Measurements from ENCODE around the gene KCNIP3.

The KCNIP3 gene

DNA sequence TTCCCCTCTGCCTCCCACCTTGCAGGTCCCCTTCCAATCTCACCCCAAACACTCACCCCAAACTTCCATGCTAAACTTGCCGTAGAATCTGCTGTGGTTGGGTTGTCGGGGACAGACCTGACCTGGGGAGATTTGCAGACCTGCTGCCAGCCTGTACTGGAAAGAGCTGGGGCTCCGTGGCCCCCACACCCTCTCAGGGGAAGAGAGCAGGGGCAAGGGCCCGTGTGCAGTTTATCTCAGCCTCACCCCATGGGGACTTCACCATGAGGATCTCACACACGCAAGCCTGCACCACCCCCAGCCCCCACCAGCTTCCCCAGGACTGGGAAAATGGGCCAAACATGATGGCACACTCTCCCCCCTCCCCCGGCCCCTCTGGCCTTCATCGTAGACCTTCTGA, 30.7 kb downstream of the KCNIP3 start:
- TF ChIP-seq, protein P1, sequence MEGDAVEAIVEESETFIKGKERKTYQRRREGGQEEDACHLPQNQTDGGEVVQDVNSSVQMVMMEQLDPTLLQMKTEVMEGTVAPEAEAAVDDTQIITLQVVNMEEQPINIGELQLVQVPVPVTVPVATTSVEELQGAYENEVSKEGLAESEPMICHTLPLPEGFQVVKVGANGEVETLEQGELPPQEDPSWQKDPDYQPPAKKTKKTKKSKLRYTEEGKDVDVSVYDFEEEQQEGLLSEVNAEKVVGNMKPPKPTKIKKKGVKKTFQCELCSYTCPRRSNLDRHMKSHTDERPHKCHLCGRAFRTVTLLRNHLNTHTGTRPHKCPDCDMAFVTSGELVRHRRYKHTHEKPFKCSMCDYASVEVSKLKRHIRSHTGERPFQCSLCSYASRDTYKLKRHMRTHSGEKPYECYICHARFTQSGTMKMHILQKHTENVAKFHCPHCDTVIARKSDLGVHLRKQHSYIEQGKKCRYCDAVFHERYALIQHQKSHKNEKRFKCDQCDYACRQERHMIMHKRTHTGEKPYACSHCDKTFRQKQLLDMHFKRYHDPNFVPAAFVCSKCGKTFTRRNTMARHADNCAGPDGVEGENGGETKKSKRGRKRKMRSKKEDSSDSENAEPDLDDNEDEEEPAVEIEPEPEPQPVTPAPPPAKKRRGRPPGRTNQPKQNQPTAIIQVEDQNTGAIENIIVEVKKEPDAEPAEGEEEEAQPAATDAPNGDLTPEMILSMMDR (IDR thresholded peaks at IDR 0.05; ENCODE audit: low read depth, low read length), result no peak
- DNase-seq (ENCODE audit: low read depth in 2 of 2), result no peak
- no peak overlapping the region for H3K4me3 ChIP-seq (replicated peaks in 1 of 2; ENCODE audit: low read depth in 2 of 2, low read length in 2 of 2)

DNA sequence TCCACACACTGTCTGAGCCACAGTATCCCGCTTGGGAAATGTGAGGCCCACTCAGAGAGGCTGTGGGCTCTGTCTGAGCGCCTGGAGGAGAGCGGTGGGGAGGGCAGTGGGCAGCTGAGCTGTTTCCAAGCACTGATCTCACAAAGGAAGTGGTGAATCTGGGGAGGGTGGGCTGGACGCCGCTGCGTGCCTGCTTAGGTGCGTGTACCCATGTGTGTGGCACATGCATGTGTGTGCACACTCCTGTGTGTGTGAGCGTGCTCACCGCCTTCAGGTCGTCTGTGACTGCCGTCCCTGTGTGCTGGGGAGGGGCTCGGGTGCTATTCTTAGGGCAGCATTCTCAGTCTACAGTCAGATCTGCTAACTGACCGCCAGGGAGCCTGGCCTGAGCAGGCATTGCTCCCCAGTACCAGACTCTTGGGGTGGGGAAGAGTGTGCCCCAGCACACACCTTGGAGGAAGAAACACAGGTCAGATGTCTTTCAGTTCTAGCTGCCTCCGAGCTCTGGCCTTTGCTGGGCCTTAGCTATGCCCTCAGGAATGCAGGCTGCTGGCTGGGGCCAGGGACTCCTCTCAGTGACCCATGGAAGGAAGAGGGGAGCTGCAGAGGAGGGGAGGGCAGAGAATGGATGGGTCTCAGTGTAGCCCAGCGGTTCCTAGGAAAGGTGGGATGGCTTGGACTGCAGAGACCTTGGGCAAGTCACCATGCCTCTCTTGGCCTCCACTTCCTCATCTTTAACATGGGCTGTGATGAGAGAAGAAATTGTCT, 31.4 kb downstream of the KCNIP3 start:
- TF ChIP-seq, protein P1 (IDR thresholded peaks at IDR 0.05; ENCODE audit: low read depth, low read length), result no peak
- no peak overlapping the region for H3K4me3 ChIP-seq (replicated peaks in 1 of 2; ENCODE audit: low read depth in 2 of 2, low read length in 2 of 2)
- peak in 1 of 2 donors; percentile 12 for DNase-seq (ENCODE audit: low read depth in 2 of 2)

DNA sequence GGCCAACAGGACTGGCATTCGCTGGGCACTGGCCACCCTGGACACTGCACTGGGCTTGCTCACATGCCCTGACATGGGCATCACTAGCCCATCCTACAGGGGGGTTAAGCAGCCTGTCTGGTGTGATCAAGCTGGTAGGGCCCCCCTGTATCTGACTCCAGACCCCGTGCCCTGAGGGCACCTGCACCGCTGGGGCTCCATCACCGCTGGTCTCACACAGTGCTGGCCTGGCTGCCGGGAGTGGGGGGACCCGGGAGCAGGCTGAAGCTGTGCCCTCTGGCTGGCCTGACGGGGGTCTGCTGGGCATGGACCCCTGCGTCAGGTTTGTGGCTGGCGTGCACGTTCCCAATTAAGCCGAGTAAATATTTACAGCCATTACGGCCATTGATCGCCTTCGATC, 32.3 kb downstream of the KCNIP3 start:
- no peak overlapping the region for H3K4me3 ChIP-seq (replicated peaks in 1 of 2; ENCODE audit: low read depth in 2 of 2, low read length in 2 of 2)
- TF ChIP-seq, protein P1 (IDR thresholded peaks at IDR 0.05; ENCODE audit: low read depth, low read length), result no peak
- no peak for DNase-seq (ENCODE audit: low read depth in 2 of 2)

DNA sequence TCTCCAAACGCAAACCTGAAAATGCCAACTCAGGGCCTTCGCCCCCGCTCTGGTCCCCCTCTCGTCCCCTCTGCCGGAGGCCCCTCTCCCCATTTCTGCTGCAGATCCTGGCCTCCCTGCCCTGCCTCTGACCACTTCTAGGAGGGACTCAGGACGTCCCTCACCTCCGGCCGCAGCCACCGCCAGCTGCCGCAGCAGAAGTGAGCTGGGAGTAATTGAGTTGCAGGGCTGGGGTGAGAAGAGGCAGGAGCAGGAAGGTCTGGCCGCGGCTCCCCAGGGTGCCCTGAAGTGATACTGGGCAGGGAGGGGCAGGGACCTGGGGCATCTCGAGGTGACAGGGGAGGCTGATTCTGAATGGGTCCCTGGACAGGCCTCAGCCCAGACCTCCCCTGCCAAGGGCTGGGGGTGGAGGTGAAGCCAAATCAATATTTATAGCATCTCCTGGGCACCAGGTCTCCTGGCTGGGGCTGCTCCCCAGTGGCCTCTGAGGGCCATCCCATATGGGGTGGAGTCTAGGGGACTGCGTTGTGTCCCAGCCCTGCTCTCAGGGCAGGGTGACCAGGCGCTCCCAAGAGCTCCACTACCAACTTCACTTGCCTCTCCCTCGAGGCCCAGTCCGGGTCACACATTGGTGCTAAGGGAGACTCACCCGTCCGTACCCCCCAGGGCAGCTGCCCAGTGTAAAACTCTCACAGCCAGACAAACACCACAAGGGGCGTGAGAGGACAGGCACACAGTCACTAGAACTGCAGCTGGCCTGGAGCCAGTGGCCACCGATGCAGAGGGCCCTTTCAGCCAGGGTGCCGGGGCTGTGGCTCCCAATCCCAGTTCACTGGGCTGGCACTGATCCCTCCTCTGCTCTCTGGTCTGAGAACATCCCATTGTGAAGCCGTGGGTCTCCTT, 33.0 kb downstream of the KCNIP3 start:
- no peak for DNase-seq (ENCODE audit: low read depth in 2 of 2)
- TF ChIP-seq, protein P1 (IDR thresholded peaks at IDR 0.05; ENCODE audit: low read depth, low read length), result no peak
- no peak overlapping the region for H3K4me3 ChIP-seq (replicated peaks in 1 of 2; ENCODE audit: low read depth in 2 of 2, low read length in 2 of 2)

DNA sequence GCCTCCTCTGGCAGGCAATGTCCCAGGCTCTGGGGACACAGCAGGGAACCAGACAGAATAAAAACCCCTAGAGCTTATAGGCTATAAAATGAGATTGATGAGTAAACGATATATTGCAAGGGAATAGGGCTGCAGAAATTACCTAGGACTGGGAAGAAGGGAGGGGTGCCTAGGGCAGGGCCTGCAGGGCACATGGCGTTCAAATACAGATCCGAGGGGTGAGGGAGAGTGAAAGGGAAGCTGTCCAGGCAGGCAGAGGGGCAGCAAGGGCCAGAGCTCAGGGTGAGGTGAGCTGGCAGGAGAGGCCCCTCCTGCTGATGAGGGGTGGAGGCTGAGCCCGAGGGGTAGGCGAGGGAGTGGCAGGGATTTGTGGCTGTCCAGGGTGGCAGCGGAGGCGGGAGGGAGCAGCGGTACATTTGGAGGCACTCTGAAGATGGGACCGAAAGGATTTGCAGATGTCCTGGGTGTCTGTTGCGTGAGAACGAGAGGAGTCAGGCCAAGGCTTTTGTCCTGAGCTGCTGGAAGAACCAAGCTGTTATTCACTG, 33.7 kb downstream of the KCNIP3 start:
- TF ChIP-seq, protein P1 (IDR thresholded peaks at IDR 0.05; ENCODE audit: low read depth, low read length), result no peak
- DNase-seq (ENCODE audit: low read depth in 2 of 2), result no peak

DNA sequence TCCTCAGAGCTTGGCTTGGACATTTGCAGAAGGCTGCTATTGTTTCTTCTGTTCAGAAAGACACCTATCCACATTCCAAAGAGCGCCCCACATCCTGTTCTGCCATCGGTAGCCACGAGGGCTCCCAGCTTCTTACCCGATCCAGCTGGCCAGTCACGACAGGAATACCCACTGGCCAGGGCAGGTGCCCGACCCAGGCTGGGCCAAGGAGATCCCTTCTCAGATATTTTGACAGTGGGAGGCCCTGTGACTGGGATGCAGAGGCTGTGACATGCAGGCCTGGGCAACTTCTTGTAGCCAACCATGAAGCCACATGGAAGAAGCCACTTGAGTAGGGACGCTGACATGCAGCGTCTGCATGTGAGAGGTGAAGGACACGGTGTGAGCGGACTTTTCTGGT, 34.5 kb downstream of the KCNIP3 start:
- TF ChIP-seq, protein P1 (IDR thresholded peaks at IDR 0.05; ENCODE audit: low read depth, low read length), result no peak
- no peak overlapping the region for H3K4me3 ChIP-seq (replicated peaks in 1 of 2; ENCODE audit: low read depth in 2 of 2, low read length in 2 of 2)
- no peak for DNase-seq (ENCODE audit: low read depth in 2 of 2)

More for the DNA sequence above, 33.7 kb downstream of the KCNIP3 start:
- H3K4me3 ChIP-seq (replicated peaks in 1 of 2; ENCODE audit: low read depth in 2 of 2, low read length in 2 of 2), result no peak overlapping the region

All from cardiac fibroblast (primary cell).